ENCODE results near the gene CFAP54. TPM values are rescaled to one million over a fixed set of nuclear protein-coding genes. Genes with fewer than 3 reads are reported as not detected.

Gene CFAP54
- total and polyA plus RNA-seq, 2 of the 4 experiments (the other 2 are of a cell fraction), result 0.18 to 0.41 TPM

DNA sequence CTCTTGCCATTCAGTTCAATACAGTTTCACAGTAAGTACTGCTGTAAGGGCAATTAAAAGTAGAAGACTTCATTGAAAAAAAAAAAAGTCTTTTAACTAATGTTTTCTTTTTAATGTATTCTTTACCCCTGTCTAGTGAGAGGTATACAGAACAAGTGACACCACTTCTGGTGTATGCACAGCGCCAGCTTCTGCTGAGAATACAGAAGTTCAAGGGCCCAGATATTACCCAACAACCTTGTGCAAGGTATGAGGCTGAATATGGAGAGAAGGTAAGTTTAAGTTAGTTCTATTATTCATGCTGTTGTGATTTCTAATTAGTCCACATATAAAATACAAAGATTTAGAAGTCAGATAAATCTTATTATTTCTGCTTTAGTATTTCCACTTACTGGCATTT, 168.7 kb downstream of the CFAP54 start:
- no peak overlapping the region for H2AK5ac ChIP-seq (ENCODE audit: low read depth, low read length)
- H2AFZ ChIP-seq (replicated peaks; ENCODE audit: low read length, poor library complexity), result no peak overlapping the region
- dilution Hi-C loops (cut with HindIII; ENCODE audit: low sequenced_read_pairs, unreplicated experiment), result no loop called here
- CTCF ChIA-PET, result no interaction called here
- no peak overlapping the region for H2AK9ac ChIP-seq (replicated peaks; ENCODE audit: low read depth, low read length, poor library complexity)
- no peak overlapping the region for H3K4me2 ChIP-seq (ENCODE audit: low read depth, low read length)
- no peak overlapping the region for H2BK15ac ChIP-seq (ENCODE audit: low read depth, low read length)
- H3K56ac ChIP-seq (ENCODE audit: extremely low read depth, insufficient read depth, low read length), result no peak overlapping the region
- no peak overlapping the region for H2BK5ac ChIP-seq (ENCODE audit: low read depth, low read length, poor library complexity, severe bottlenecking)
- no peak overlapping the region for H3K14ac ChIP-seq (replicated peaks; ENCODE audit: low read depth, low read length)
- no peaks in the 10 kb centered on the region for H3K9me1 ChIP-seq (ENCODE audit: insufficient read depth, low read length)
- no peak overlapping the region for H3K27ac ChIP-seq (ENCODE audit: insufficient read depth, low read length)
- H3K4me1 ChIP-seq (ENCODE audit: control insufficient read depth, insufficient read depth, low read length), result no peaks in the 10 kb centered on the region
- H3K79me1 ChIP-seq (ENCODE audit: low read depth in 1 of 2, low read length in 2 of 2), result no peaks in the 10 kb centered on the region
- no TSS peak for BruUV-seq (replicated peaks)
- no peak overlapping the region for H3K4me3 ChIP-seq (ENCODE audit: insufficient read depth, low read depth, low read length)
- no peak for TF ChIP-seq RFX5 (IDR thresholded peaks at IDR 0.05; ENCODE audit: low read depth, low read length)
- TF ChIP-seq MAZ (IDR thresholded peaks at IDR 0.05; ENCODE audit: borderline replicate concordance, low read depth, low read length), result no peak
- TF ChIP-seq BHLHE40 (IDR thresholded peaks at IDR 0.05; ENCODE audit: low read depth, low read length), result no peak
- TF ChIP-seq, protein P1, sequence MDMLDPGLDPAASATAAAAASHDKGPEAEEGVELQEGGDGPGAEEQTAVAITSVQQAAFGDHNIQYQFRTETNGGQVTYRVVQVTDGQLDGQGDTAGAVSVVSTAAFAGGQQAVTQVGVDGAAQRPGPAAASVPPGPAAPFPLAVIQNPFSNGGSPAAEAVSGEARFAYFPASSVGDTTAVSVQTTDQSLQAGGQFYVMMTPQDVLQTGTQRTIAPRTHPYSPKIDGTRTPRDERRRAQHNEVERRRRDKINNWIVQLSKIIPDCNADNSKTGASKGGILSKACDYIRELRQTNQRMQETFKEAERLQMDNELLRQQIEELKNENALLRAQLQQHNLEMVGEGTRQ (IDR thresholded peaks at IDR 0.05; ENCODE audit: low read depth, low read length), result no peak
- TF ChIP-seq MXI1 (IDR thresholded peaks at IDR 0.05; ENCODE audit: borderline replicate concordance, low read depth, low read length), result no peak
- TF ChIP-seq, protein P2, sequence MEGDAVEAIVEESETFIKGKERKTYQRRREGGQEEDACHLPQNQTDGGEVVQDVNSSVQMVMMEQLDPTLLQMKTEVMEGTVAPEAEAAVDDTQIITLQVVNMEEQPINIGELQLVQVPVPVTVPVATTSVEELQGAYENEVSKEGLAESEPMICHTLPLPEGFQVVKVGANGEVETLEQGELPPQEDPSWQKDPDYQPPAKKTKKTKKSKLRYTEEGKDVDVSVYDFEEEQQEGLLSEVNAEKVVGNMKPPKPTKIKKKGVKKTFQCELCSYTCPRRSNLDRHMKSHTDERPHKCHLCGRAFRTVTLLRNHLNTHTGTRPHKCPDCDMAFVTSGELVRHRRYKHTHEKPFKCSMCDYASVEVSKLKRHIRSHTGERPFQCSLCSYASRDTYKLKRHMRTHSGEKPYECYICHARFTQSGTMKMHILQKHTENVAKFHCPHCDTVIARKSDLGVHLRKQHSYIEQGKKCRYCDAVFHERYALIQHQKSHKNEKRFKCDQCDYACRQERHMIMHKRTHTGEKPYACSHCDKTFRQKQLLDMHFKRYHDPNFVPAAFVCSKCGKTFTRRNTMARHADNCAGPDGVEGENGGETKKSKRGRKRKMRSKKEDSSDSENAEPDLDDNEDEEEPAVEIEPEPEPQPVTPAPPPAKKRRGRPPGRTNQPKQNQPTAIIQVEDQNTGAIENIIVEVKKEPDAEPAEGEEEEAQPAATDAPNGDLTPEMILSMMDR (conservative IDR thresholded peaks at IDR 0.05; ENCODE audit: low read depth, low read length), result no peak
- TF ChIP-seq MAFK (IDR thresholded peaks at IDR 0.05; ENCODE audit: low read depth, low read length), result no peak
- TF ChIP-seq NFE2L2 (IDR thresholded peaks at IDR 0.05; ENCODE audit: low read depth, low read length), result no peak
- no peak for TF ChIP-seq RAD21 (IDR thresholded peaks at IDR 0.05; ENCODE audit: low read length)
- TF ChIP-seq, protein P3, sequence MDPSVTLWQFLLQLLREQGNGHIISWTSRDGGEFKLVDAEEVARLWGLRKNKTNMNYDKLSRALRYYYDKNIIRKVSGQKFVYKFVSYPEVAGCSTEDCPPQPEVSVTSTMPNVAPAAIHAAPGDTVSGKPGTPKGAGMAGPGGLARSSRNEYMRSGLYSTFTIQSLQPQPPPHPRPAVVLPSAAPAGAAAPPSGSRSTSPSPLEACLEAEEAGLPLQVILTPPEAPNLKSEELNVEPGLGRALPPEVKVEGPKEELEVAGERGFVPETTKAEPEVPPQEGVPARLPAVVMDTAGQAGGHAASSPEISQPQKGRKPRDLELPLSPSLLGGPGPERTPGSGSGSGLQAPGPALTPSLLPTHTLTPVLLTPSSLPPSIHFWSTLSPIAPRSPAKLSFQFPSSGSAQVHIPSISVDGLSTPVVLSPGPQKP (IDR thresholded peaks at IDR 0.05; ENCODE audit: borderline replicate concordance, low read depth, low read length), result no peak
- TF ChIP-seq RCOR1 (IDR thresholded peaks at IDR 0.05; ENCODE audit: insufficient replicate concordance, low read length), result no peak
- no peak for TF ChIP-seq CEBPB (IDR thresholded peaks at IDR 0.05; ENCODE audit: low read depth, low read length)
- no peak for TF ChIP-seq SMC3 (IDR thresholded peaks at IDR 0.05; ENCODE audit: low read depth, low read length)
- intact Hi-C loops (cut with micrococcal nuclease), result no loop called here
- no peaks in the 10 kb centered on the region for H3K9me3 ChIP-seq (ENCODE audit: control insufficient read depth, insufficient read depth, low read length)
- no peak overlapping the region for H3K4ac ChIP-seq (ENCODE audit: low read depth, low read length)
- in situ Hi-C loops (cut with MboI; ENCODE audit: low sequenced_read_pairs), result no loop called here
- H4K91ac ChIP-seq (ENCODE audit: insufficient read depth, low read depth, low read length), result no peak overlapping the region
- no CpG with 5 or more reads among the region's 1 CpG for WGBS, 2 experiments (ENCODE audit: extremely low coverage in 2 of 2, insufficient read length in 1 of 2)
- DNase-seq (no peak), ATAC-seq (ENCODE audit: low read depth) (no peak)
- H4K20me1 ChIP-seq (ENCODE audit: insufficient read depth, low read length), result no peaks in the 10 kb centered on the region
- H3K36me3 ChIP-seq (ENCODE audit: control insufficient read depth, insufficient read depth, low read length), result no peaks in the 10 kb centered on the region
- no peak overlapping the region for H3K18ac ChIP-seq (ENCODE audit: low read depth, low read length)
- H3K27me3 ChIP-seq (ENCODE audit: control insufficient read depth, insufficient read depth, low read length), result no peaks in the 10 kb centered on the region
- H3K23ac ChIP-seq (ENCODE audit: low read depth, low read length), result no peak overlapping the region
- POLR2A ChIA-PET (ENCODE audit: unreplicated experiment), result no interaction called here
- no peak overlapping the region for H4K5ac ChIP-seq (ENCODE audit: low read depth, low read length)
- no peak overlapping the region for H3K9ac ChIP-seq (ENCODE audit: low read depth, low read length)
- H2BK120ac ChIP-seq (ENCODE audit: low read depth, low read length), result no peak overlapping the region
- H4K8ac ChIP-seq (ENCODE audit: low read depth in 2 of 2, low read length in 2 of 2), result no peak overlapping the region
- no peak overlapping the region for H2BK20ac ChIP-seq (ENCODE audit: low read depth, low read length)

Measured in IMR-90 (cell line).